HG02678 (cell line): Measurements from ENCODE around the gene GLOD4.
"Not testable (repeated sequence)": the region's sequence is repeated elsewhere in the genome, so short reads cannot be mapped to it uniquely, and the experiment has no call there.

Experiments used
- ATAC-seq: cut with Tn5 transposase; IDR thresholded peaks from one replicate; pipeline ENCODE4 v1.9.1; 2021; ENCODE audit warnings: mild to moderate bottlenecking, moderate library complexity; ENCODE audit not compliant: unreplicated experiment

GLOD4 gene

GRCh38 chr17:802901-803881 lies 21.1 kb upstream of the GLOD4 start:
- ATAC-seq, result no peak

- no peak for ATAC-seq
Measured at GRCh38 chr17:802481-802880, 20.4 kb upstream of the GLOD4 start.

GRCh38 chr17:801660-802059 lies 19.6 kb upstream of the GLOD4 start:
- ATAC-seq, result no peak

- ATAC-seq, result no peak
Measured at GRCh38 chr17:800446-801242, 18.6 kb upstream of the GLOD4 start.

GRCh38 chr17:799261-799660 lies 17.2 kb upstream of the GLOD4 start:
- ATAC-seq, result no peak

- ATAC-seq, result no peak
Measured at GRCh38 chr17:798246-798645, 16.2 kb upstream of the GLOD4 start.

GRCh38 chr17:797236-797840 lies 15.3 kb upstream of the GLOD4 start:
- no peak for ATAC-seq

GRCh38 chr17:796609-797008 lies 14.5 kb upstream of the GLOD4 start:
- no peak for ATAC-seq

GRCh38 chr17:795721-796120 lies 13.6 kb upstream of the GLOD4 start:
- no peak for ATAC-seq

- no peak for ATAC-seq
Measured at GRCh38 chr17:795276-795675, 13.2 kb upstream of the GLOD4 start.

- no peak for ATAC-seq
Measured at GRCh38 chr17:794876-795275, 12.8 kb upstream of the GLOD4 start.

GRCh38 chr17:792277-792676 lies 10.2 kb upstream of the GLOD4 start:
- ATAC-seq, result no peak

- ATAC-seq, result no peak
Measured at GRCh38 chr17:791829-792228, 9.7 kb upstream of the GLOD4 start.

- ATAC-seq, result not testable (repeated sequence)
Measured at GRCh38 chr17:790874-791247, 8.8 kb upstream of the GLOD4 start.

GRCh38 chr17:789931-790873 lies 8.1 kb upstream of the GLOD4 start:
- ATAC-seq, result not testable (repeated sequence)

GRCh38 chr17:789160-789840 lies 7.2 kb upstream of the GLOD4 start:
- no peak for ATAC-seq

- ATAC-seq, result no peak
Measured at GRCh38 chr17:788551-788950, 6.5 kb upstream of the GLOD4 start.

- ATAC-seq, result no peak
Measured at GRCh38 chr17:787641-788221, 5.7 kb upstream of the GLOD4 start.

- not testable (repeated sequence) for ATAC-seq
Measured at GRCh38 chr17:785901-786300, 3.8 kb upstream of the GLOD4 start.
